Cardiac fibroblast (primary cell): ENCODE results near the gene XIRP1.

Source experiments
- DNase-seq, 2 donors: peaks; one replicate each; pipeline versions ENCODE4 v3.0.0 to v3.0.0-alpha.2; 2010; ENCODE audit warnings: low read depth in 2 of 2
- H3K4me3 ChIP-seq, 2 donors: replicated peaks in 1 of 2; 1 replicate in 1 of 2; 2 replicates in 1 of 2; pipeline ENCODE4 v1.5.1; 2011; ENCODE audit warnings: low read depth in 2 of 2, low read length in 2 of 2, mild to moderate bottlenecking in 2 of 2, moderate library complexity in 1 of 2
- CTCF ChIP-seq: IDR thresholded peaks from one replicate; pipeline ENCODE4 v1.5.1; 2011; ENCODE audit warnings: low read depth, mild to moderate bottlenecking, low read length, inconsistent platforms

The XIRP1 gene

GRCh38 chr3:39181408-39182335 lies 10.7 kb downstream of the XIRP1 start:
- no peak overlapping the region for H3K4me3 ChIP-seq
- TF ChIP-seq CTCF: no peak
- DNase-seq: no peak

- H3K4me3 ChIP-seq: peak overlapping the region; percentile 27 to 43
- TF ChIP-seq CTCF: no peak
- DNase-seq: peak; percentile 85 to 92
These were observed 11.6 kb downstream of the XIRP1 start for GRCh38 chr3:39180546-39181346.

GRCh38 chr3:39180183-39180545 lies 12.2 kb downstream of the XIRP1 start:
- peak overlapping the region in 1 of 2 donors; percentile 43 for H3K4me3 ChIP-seq
- no peak for DNase-seq
- no peak for TF ChIP-seq CTCF

- no peak for TF ChIP-seq CTCF
- no peak overlapping the region for H3K4me3 ChIP-seq
- DNase-seq: peak; percentile 62 to 68
These were observed 13.8 kb downstream of the XIRP1 start for GRCh38 chr3:39178553-39178952.

GRCh38 chr3:39177708-39178332 lies 14.6 kb downstream of the XIRP1 start:
- no peak for TF ChIP-seq CTCF
- DNase-seq: peak; percentile 97 to 99
- peak overlapping the region; percentile 29 to 49 for H3K4me3 ChIP-seq

GRCh38 chr3:39176025-39176714 lies 16.2 kb downstream of the XIRP1 start:
- no peak for TF ChIP-seq CTCF
- DNase-seq: no peak
- no peak overlapping the region for H3K4me3 ChIP-seq
